Inferior parietal cortex (tissue), 1 donor: ENCODE measurements around the gene TANC2.

ENCODE experiments used
- DNase-seq: peaks from one replicate; pipeline ENCODE4 v3.0.0-alpha.2; 2016; ENCODE audit errors: extremely low spot score

Gene TANC2

DNA sequence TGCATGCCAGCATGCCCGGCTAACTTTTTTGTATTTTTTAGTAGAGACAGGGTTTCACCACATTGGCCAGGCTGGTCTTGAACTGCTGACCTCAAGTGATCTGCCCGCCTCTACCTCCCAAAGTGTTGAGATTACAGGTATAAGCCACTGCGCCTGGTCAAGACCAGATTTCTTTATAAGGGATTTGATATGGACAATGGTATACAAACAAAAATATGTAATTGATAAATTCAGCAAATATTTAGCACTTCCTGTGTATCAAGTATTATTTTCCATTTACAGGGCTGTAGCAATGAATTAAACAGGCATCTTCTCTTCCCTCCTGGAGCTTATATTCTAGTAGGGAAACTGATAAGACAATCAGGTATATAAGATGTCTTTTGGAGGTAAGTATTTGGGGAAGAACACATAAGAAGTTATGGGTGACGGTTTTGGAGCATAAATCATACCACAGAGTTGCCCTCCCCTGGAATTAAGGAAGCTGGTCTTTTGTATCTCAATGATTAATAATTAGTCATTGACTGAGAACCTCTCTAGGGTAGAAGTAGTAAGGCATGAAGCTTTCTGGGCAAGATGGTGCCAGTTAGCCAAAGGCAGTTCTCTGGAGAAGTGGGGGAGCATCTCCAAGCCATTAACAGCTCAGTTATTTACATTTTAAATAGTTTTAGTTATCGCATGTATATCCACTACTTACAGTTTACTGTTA is 35.8 kb downstream of the TANC2 start:
- no peak for DNase-seq

- DNase-seq = no peak
Observed at GRCh38 chr17:63002625-63003024, 36.6 kb downstream of the TANC2 start.

DNA sequence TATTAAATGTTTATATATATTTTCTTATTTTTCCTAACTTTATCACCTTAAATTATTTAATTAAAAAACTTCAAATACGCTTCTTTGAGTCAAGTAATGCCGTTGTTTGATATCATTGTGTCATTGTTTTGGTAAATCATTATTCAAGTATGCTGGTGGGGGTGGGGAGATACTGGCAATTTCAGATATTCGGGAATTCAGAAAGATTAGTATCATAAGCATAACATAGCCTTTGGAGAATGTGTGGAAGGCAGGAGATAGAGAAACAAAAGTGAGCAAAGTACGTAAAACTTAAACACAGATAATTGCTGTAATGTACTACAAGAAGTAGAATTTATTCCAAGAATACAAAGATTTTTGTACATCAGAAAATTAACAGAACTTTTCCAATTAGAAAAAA is 49.8 kb downstream of the TANC2 start:
- no peak for DNase-seq
